OCI-LY7 (cell line): ENCODE results near the gene MACROD2. TPM values are rescaled to one million over a fixed set of nuclear protein-coding genes. Genes with fewer than 3 reads are reported as not detected.

Experiments
- BruUV-seq: library from RNA; stranded (reverse); fragments of 400-500 nt; replicated peaks from 2 replicates; lab custom pipeline; 2021; lab: Mats Ljungman, UMichigan
- CTCF ChIA-PET: fragments of 300-600 bp; sonication (Branson Sonifier 250); formaldehyde crosslinking; loops from one replicate; lab custom pipeline; 2022; ENCODE audit warnings: antibody characterized with exemption; ENCODE audit not compliant: unreplicated experiment; lab: Charles Lee
- POLR2A ChIA-PET: fragments of 300-600 bp; sonication (Branson Sonifier 250); formaldehyde crosslinking; loops from one replicate; lab custom pipeline; 2022; ENCODE audit warnings: antibody characterized with exemption; lab: Charles Lee
- DNase-seq: peaks from one replicate; pipeline ENCODE4 v3.0.0-alpha.2; 2015; ENCODE audit warnings: low spot score
- H2AFZ ChIP-seq: fragments of 200-600 bp; sonication (generic), shearing (Covaris generic); 2 replicates; pipeline ENCODE4 v1.6.1; 2014; ENCODE audit warnings: mild to moderate bottlenecking, antibody characterized with exemption, low read length, moderate library complexity
- H3K27ac ChIP-seq: fragments of 200-600 bp; sonication (generic); 2 replicates; pipeline ENCODE4 v1.5.1; 2014; ENCODE audit warnings: mixed run types, low read depth, mild to moderate bottlenecking, moderate library complexity, low read length, inconsistent platforms; ENCODE audit not compliant: poor library complexity, severe bottlenecking
- H3K36me3 ChIP-seq: fragments of 200-600 bp; sonication (generic); 2 replicates; pipeline ENCODE4 v1.6.1; 2014; ENCODE audit warnings: mild to moderate bottlenecking, antibody characterized with exemption, low read length, moderate library complexity, mixed read lengths; ENCODE audit not compliant: insufficient read depth
- H3K4me1 ChIP-seq: fragments of 200-600 bp; sonication (generic); 2 replicates; pipeline ENCODE4 v1.5.1; 2014; ENCODE audit warnings: mild to moderate bottlenecking, low read length; ENCODE audit not compliant: insufficient read depth, poor library complexity, severe bottlenecking
- H3K4me2 ChIP-seq: fragments of 200-600 bp; sonication (generic); 2 replicates; pipeline ENCODE4 v1.6.1; 2014; ENCODE audit warnings: mild to moderate bottlenecking, low read length
- H3K4me3 ChIP-seq: fragments of 200-600 bp; sonication (generic); 2 replicates; pipeline ENCODE4 v1.5.1; 2014; ENCODE audit warnings: mild to moderate bottlenecking, low read depth, low read length; ENCODE audit not compliant: poor library complexity, severe bottlenecking
- H3K79me2 ChIP-seq: fragments of 200-600 bp; sonication (generic); 2 replicates; pipeline ENCODE4 v1.6.1; 2016; ENCODE audit warnings: low read depth, mild to moderate bottlenecking, low read length, moderate library complexity, mixed read lengths; ENCODE audit not compliant: insufficient read depth
- H3K9me2 ChIP-seq: fragments of 200-600 bp; sonication (generic); 2 replicates; pipeline ENCODE4 v1.6.1; 2016; ENCODE audit warnings: mild to moderate bottlenecking, low read length, mixed read lengths; ENCODE audit not compliant: insufficient read depth
- H3K9me3 ChIP-seq: fragments of 200-600 bp; sonication (generic); 2 replicates; pipeline ENCODE4 v1.6.1; 2014; ENCODE audit warnings: mild to moderate bottlenecking, mixed run types, low read length, mixed read lengths
- H4K20me1 ChIP-seq: fragments of 200-600 bp; sonication (generic); 2 replicates; pipeline ENCODE4 v1.6.1; 2014; ENCODE audit warnings: mild to moderate bottlenecking, antibody characterized with exemption, low read length, moderate library complexity, mixed read lengths; ENCODE audit not compliant: insufficient read depth
- CTCF ChIP-seq: fragments of 200-600 bp; sonication (generic); conservative IDR thresholded peaks from 2 replicates; pipeline ENCODE4 v1.5.1; 2014; ENCODE audit warnings: mild to moderate bottlenecking, antibody characterized with exemption, low read length, moderate library complexity, mixed read lengths
- EZH2phosphoT487 ChIP-seq: fragments of 200-600 bp; sonication (generic); IDR thresholded peaks from 2 replicates; pipeline ENCODE4 v1.6.1; 2018; ENCODE audit warnings: low read depth, borderline replicate concordance, mild to moderate bottlenecking, mixed run types, antibody characterized with exemption, low read length, moderate library complexity, mixed read lengths
- intact Hi-C: fragments of 100-400 bp; cut with micrococcal nuclease; formaldehyde crosslinking; loops from one replicate; pipeline ENCODE4 v1.10.0; 2022; ENCODE audit not compliant: unreplicated experiment
- total RNA-seq, 2 experiments: library from RNA; depleted of rRNA in 1 of 2; stranded (reverse); fragments of >200 nt in 1 of 2; shearing (Covaris generic) in 1 of 2; gene quantifications; 2 replicates each; pipeline ENCODE4 v1.2.3, GENCODE V29; 2014 to 2022

The MACROD2 gene
- total RNA-seq, 2 experiments from 2014 or later: 0.09 to 4.5 TPM

GRCh38 chr20:14828459-14828858 is 833.1 kb downstream of the MACROD2 start:
- H3K36me3 ChIP-seq: no peaks in the 10 kb centered on the region
- H3K4me1 ChIP-seq: no peaks in the 10 kb centered on the region
- no peak for DNase-seq
- intact Hi-C loops: no loop called here
- no TSS peak for BruUV-seq
- no peaks in the 10 kb centered on the region for H3K9me2 ChIP-seq
- CTCF ChIA-PET: no interaction called here
- H2AFZ ChIP-seq: no peak overlapping the region
- no peaks in the 10 kb centered on the region for H3K9me3 ChIP-seq
- POLR2A ChIA-PET: no interaction called here
- H4K20me1 ChIP-seq: no peaks in the 10 kb centered on the region
- no peak overlapping the region for H3K4me2 ChIP-seq
- TF ChIP-seq EZH2phosphoT487 (no peak), CTCF (no peak)
- H3K79me2 ChIP-seq: no peaks in the 10 kb centered on the region
- no peak overlapping the region for H3K27ac ChIP-seq
- H3K4me3 ChIP-seq: no peak overlapping the region

- H3K4me3 ChIP-seq: no peak overlapping the region
- intact Hi-C loops: no loop called here
- no peaks in the 10 kb centered on the region for H3K4me1 ChIP-seq
- H3K9me2 ChIP-seq: no peaks in the 10 kb centered on the region
- CTCF ChIA-PET: no interaction called here
- no peak overlapping the region for H2AFZ ChIP-seq
- H3K4me2 ChIP-seq: no peak overlapping the region
- POLR2A ChIA-PET: no interaction called here
- no peaks in the 10 kb centered on the region for H3K79me2 ChIP-seq
- TF ChIP-seq EZH2phosphoT487: no peak
- TF ChIP-seq CTCF: no peak
- no peak for DNase-seq
- H4K20me1 ChIP-seq: no peaks in the 10 kb centered on the region
- no peaks in the 10 kb centered on the region for H3K9me3 ChIP-seq
- no peaks in the 10 kb centered on the region for H3K36me3 ChIP-seq
- no TSS peak for BruUV-seq
- H3K27ac ChIP-seq: no peak overlapping the region
Observed at GRCh38 chr20:14829906-14830305, 834.6 kb downstream of the MACROD2 start.

GRCh38 chr20:14830466-14830865 is 835.1 kb downstream of the MACROD2 start:
- no peaks in the 10 kb centered on the region for H4K20me1 ChIP-seq
- no peak for DNase-seq
- no peaks in the 10 kb centered on the region for H3K9me2 ChIP-seq
- no peaks in the 10 kb centered on the region for H3K79me2 ChIP-seq
- intact Hi-C loops: no loop called here
- no peaks in the 10 kb centered on the region for H3K4me1 ChIP-seq
- H3K9me3 ChIP-seq: no peaks in the 10 kb centered on the region
- BruUV-seq: no TSS peak
- no peaks in the 10 kb centered on the region for H3K36me3 ChIP-seq
- H3K4me2 ChIP-seq: no peak overlapping the region
- TF ChIP-seq EZH2phosphoT487 (no peak), CTCF (no peak)
- H3K4me3 ChIP-seq: no peak overlapping the region
- H2AFZ ChIP-seq: no peak overlapping the region
- no peak overlapping the region for H3K27ac ChIP-seq
- ChIA-PET POLR2A (no interaction called here), CTCF (no interaction called here)
